Liver (tissue), 3 donors: ENCODE results near the gene SMOC2.

Experiments
- ATF3 ChIP-seq: IDR thresholded peaks from 2 replicates; pipeline ENCODE4 v1.6.1; 2016; ENCODE audit warnings: antibody characterized with exemption
- CTCF ChIP-seq: fragments of 150-350 bp; IDR thresholded peaks from 2 replicates; pipeline ENCODE4 v1.5.1; 2017; ENCODE audit warnings: improper control_type of control experiment, low read depth, low read length; ENCODE audit not compliant: missing input control
- EGR1 ChIP-seq, 2 donors: IDR thresholded peaks; 2 replicates each; pipeline ENCODE4 v1.6.1; 2016 to 2018; ENCODE audit warnings: antibody characterized with exemption in 2 of 2, low read depth in 2 of 2
- GABPA ChIP-seq, 2 donors: IDR thresholded peaks in 1 of 2; conservative IDR thresholded peaks in 1 of 2; 2 replicates each; pipeline ENCODE4 v1.6.1; 2016; ENCODE audit warnings: antibody characterized with exemption in 2 of 2, mild to moderate bottlenecking in 1 of 2, moderate library complexity in 1 of 2
- MAX ChIP-seq: IDR thresholded peaks from 2 replicates; pipeline ENCODE4 v1.6.1; 2016; ENCODE audit warnings: antibody characterized with exemption
- RAD21 ChIP-seq, 2 donors: IDR thresholded peaks; 2 replicates each; pipeline ENCODE4 v1.6.1; 2016; ENCODE audit warnings: antibody characterized with exemption in 2 of 2, mild to moderate bottlenecking in 2 of 2
- RXRA ChIP-seq, 2 donors: IDR thresholded peaks; 2 replicates each; pipeline ENCODE4 v1.6.1; 2017 to 2018; ENCODE audit warnings: antibody characterized with exemption in 2 of 2, mild to moderate bottlenecking in 1 of 2
- YY1 ChIP-seq: IDR thresholded peaks from 2 replicates; pipeline ENCODE4 v1.6.1; 2016; ENCODE audit warnings: antibody characterized with exemption, mild to moderate bottlenecking
- donor health status: healthy.
- donor health status: healthy.

- no peak for TF ChIP-seq GABPA (IDR thresholded peaks at IDR 0.05 in 1 of 2, conservative IDR thresholded peaks at IDR 0.05 in 1 of 2)
- no peak for TF ChIP-seq MAX
- TF ChIP-seq CTCF = no peak
- no peak for TF ChIP-seq YY1
- no peak for TF ChIP-seq RAD21 (IDR thresholded peaks at IDR 0.05)
- no peak for TF ChIP-seq ATF3
- no peak for TF ChIP-seq RXRA (IDR thresholded peaks at IDR 0.05)
- TF ChIP-seq EGR1 (IDR thresholded peaks at IDR 0.05; ENCODE audit: low read depth in 2 of 2) = no peak
These were observed 243.9 kb downstream of the SMOC2 start for GRCh38 chr6:168684906-168685305.
